GM12878 (cell line): ENCODE measurements around the gene CDC42BPB.

Experiments used
- CBX5 ChIP-seq: sonication (generic); IDR thresholded peaks from 2 replicates; pipeline ENCODE4 v1.6.1; 2016; ENCODE audit warnings: low read depth, moderate library complexity, mild to moderate bottlenecking, inconsistent platforms
- EZH2 ChIP-seq: IDR thresholded peaks from 2 replicates; pipeline ENCODE4 v1.6.1; 2012; ENCODE audit warnings: low read depth, mild to moderate bottlenecking, control low read depth, inconsistent platforms, low read length, borderline replicate concordance; ENCODE audit not compliant: control insufficient read depth
- MTA3 ChIP-seq: IDR thresholded peaks from 2 replicates; pipeline ENCODE4 v1.6.1; 2012; ENCODE audit warnings: low read length, inconsistent platforms, borderline replicate concordance
- MXI1 ChIP-seq: fragments of 150-350 bp; IDR thresholded peaks from 2 replicates; pipeline ENCODE4 v1.6.1; 2011; ENCODE audit warnings: low read depth, mild to moderate bottlenecking, inconsistent platforms, low read length, improper control_type of control experiment
- POLR2A ChIP-seq: IDR thresholded peaks from 2 replicates; pipeline ENCODE4 v1.6.1; 2011; ENCODE audit warnings: low read depth, mild to moderate bottlenecking, low read length
- POLR2AphosphoS5 ChIP-seq: IDR thresholded peaks from 2 replicates; pipeline ENCODE4 v1.6.1; 2011; ENCODE audit warnings: mild to moderate bottlenecking, low read length, inconsistent platforms
- RAD21 ChIP-seq: IDR thresholded peaks from 2 replicates; pipeline ENCODE4 v1.6.1; 2011; ENCODE audit warnings: mild to moderate bottlenecking, low read depth, low read length, moderate library complexity; ENCODE audit not compliant: insufficient read depth
- RFX5 ChIP-seq: IDR thresholded peaks from 2 replicates; pipeline ENCODE4 v1.6.1; 2011; ENCODE audit warnings: low read depth, low read length, improper control_type of control experiment
- ZNF274 ChIP-seq: IDR thresholded peaks from one replicate; pipeline ENCODE4 v1.8.0; 2011; ENCODE audit not compliant: insufficient read length, insufficient read depth
- TF ChIP-seq, protein P1 (sequence below), 3 experiments: IDR thresholded peaks in 2 of 3; conservative IDR thresholded peaks in 1 of 3; 2 replicates each; pipeline ENCODE4 v1.5.1; 2011; ENCODE audit warnings: low read depth in 3 of 3, low read length in 3 of 3, mild to moderate bottlenecking in 3 of 3, control low read depth in 2 of 3, moderate library complexity in 2 of 3, inconsistent platforms in 1 of 3, mixed read lengths in 1 of 3; ENCODE audit not compliant: control insufficient read depth in 2 of 3, insufficient read depth in 1 of 3; ENCODE audit errors: extremely low read depth in 1 of 3
- TF ChIP-seq, protein P2 (sequence below): fragments of 450-650 bp; IDR thresholded peaks from 2 replicates; pipeline ENCODE4 v1.6.1; 2016; ENCODE audit warnings: mild to moderate bottlenecking

- TF ChIP-seq ZNF274 = no peak
- TF ChIP-seq, protein P1, sequence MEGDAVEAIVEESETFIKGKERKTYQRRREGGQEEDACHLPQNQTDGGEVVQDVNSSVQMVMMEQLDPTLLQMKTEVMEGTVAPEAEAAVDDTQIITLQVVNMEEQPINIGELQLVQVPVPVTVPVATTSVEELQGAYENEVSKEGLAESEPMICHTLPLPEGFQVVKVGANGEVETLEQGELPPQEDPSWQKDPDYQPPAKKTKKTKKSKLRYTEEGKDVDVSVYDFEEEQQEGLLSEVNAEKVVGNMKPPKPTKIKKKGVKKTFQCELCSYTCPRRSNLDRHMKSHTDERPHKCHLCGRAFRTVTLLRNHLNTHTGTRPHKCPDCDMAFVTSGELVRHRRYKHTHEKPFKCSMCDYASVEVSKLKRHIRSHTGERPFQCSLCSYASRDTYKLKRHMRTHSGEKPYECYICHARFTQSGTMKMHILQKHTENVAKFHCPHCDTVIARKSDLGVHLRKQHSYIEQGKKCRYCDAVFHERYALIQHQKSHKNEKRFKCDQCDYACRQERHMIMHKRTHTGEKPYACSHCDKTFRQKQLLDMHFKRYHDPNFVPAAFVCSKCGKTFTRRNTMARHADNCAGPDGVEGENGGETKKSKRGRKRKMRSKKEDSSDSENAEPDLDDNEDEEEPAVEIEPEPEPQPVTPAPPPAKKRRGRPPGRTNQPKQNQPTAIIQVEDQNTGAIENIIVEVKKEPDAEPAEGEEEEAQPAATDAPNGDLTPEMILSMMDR (IDR thresholded peaks at IDR 0.05 in 2 of 3, conservative IDR thresholded peaks at IDR 0.05 in 1 of 3; ENCODE audit: control insufficient read depth in 2 of 3, extremely low read depth in 1 of 3, insufficient read depth in 1 of 3, low read depth in 3 of 3, low read length in 3 of 3) = no peak
- no peak for TF ChIP-seq RFX5
- TF ChIP-seq EZH2 = no peak
- no peak for TF ChIP-seq POLR2AphosphoS5
- TF ChIP-seq, protein P2, sequence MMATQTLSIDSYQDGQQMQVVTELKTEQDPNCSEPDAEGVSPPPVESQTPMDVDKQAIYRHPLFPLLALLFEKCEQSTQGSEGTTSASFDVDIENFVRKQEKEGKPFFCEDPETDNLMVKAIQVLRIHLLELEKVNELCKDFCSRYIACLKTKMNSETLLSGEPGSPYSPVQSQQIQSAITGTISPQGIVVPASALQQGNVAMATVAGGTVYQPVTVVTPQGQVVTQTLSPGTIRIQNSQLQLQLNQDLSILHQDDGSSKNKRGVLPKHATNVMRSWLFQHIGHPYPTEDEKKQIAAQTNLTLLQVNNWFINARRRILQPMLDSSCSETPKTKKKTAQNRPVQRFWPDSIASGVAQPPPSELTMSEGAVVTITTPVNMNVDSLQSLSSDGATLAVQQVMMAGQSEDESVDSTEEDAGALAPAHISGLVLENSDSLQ = no peak
- no peak for TF ChIP-seq MXI1
- no peak for TF ChIP-seq MTA3
- TF ChIP-seq RAD21 = no peak
- no peak for TF ChIP-seq POLR2A
- no peak for TF ChIP-seq CBX5
Measured at GRCh38 chr14:102953100-102953499, 104.2 kb downstream of the CDC42BPB start.
